SK-N-SH treated with all-trans-retinoic acid at 6 μM for 48 hours (cell line): ENCODE data around the gene CEP68.

Experiments
- ARNTL ChIP-seq: fragments of 450-650 bp; formaldehyde crosslinking; IDR thresholded peaks from 2 replicates; pipeline ENCODE4 v1.5.0; 2020; ENCODE audit warnings: low read depth, mild to moderate bottlenecking, moderate library complexity, borderline replicate concordance
- CREB5 ChIP-seq: fragments of 250-450 bp; sonication (Bioruptor Pico); IDR thresholded peaks from 2 replicates; pipeline ENCODE4 v1.5.1; 2020; ENCODE audit warnings: low read depth, mild to moderate bottlenecking, moderate library complexity
- CSRNP3 ChIP-seq: fragments of 250-450 bp; sonication (Bioruptor Pico); IDR thresholded peaks from 2 replicates; pipeline ENCODE4 v1.5.1; 2021; ENCODE audit warnings: mild to moderate bottlenecking, moderate library complexity
- GLIS3 ChIP-seq: fragments of 250-450 bp; sonication (Bioruptor Pico); IDR thresholded peaks from 2 replicates; pipeline ENCODE4 v1.5.0; 2020; ENCODE audit warnings: mild to moderate bottlenecking, moderate library complexity
- ISL1 ChIP-seq: fragments of 250-450 bp; sonication (Bioruptor Pico); IDR thresholded peaks from 2 replicates; pipeline ENCODE4 v2.1.2; 2022; ENCODE audit warnings: mild to moderate bottlenecking, moderate library complexity
- PATZ1 ChIP-seq: fragments of 250-450 bp; sonication (Bioruptor Pico); IDR thresholded peaks from 2 replicates; pipeline ENCODE4 v1.8.0; 2020; ENCODE audit warnings: mild to moderate bottlenecking, moderate library complexity, borderline replicate concordance
- RARB ChIP-seq: fragments of 250-450 bp; sonication (Bioruptor Pico); IDR thresholded peaks from 2 replicates; pipeline ENCODE4 v1.8.0; 2021; ENCODE audit warnings: mild to moderate bottlenecking, moderate library complexity
- SNAI2 ChIP-seq: fragments of 250-450 bp; sonication (Bioruptor Pico); IDR thresholded peaks from 2 replicates; pipeline ENCODE4 v1.5.0; 2020; ENCODE audit warnings: mild to moderate bottlenecking, moderate library complexity
- TOX ChIP-seq: fragments of 250-450 bp; sonication (Bioruptor Pico); IDR thresholded peaks from 2 replicates; pipeline ENCODE4 v1.8.0; 2021; ENCODE audit warnings: mild to moderate bottlenecking, moderate library complexity, borderline replicate concordance
- ZC3H10 ChIP-seq: fragments of 250-450 bp; sonication (Bioruptor Pico); IDR thresholded peaks from 2 replicates; pipeline ENCODE4 v1.5.1; 2021; ENCODE audit warnings: mild to moderate bottlenecking, moderate library complexity
- ZFP3 ChIP-seq: fragments of 250-450 bp; sonication (Bioruptor Pico); IDR thresholded peaks from 2 replicates; pipeline ENCODE4 v1.5.0; 2020; ENCODE audit warnings: mild to moderate bottlenecking, moderate library complexity
- ZNF565 ChIP-seq: fragments of 450-650 bp; formaldehyde crosslinking; conservative IDR thresholded peaks from 2 replicates; pipeline ENCODE4 v1.5.0; 2020; ENCODE audit warnings: low read depth, mild to moderate bottlenecking, moderate library complexity
- ZNF70 ChIP-seq: fragments of 450-650 bp; formaldehyde crosslinking; IDR thresholded peaks from 2 replicates; pipeline ENCODE4 v1.5.0; 2020; ENCODE audit warnings: mild to moderate bottlenecking, moderate library complexity
- ZNF8 ChIP-seq: fragments of 450-650 bp; formaldehyde crosslinking; IDR thresholded peaks from 2 replicates; pipeline ENCODE4 v1.5.0; 2020; ENCODE audit warnings: mild to moderate bottlenecking, moderate library complexity

GRCh38 chr2:65030476-65031332, 25.5 kb upstream of the CEP68 start:
- TF ChIP-seq PATZ1 (no peak), CSRNP3 (no peak), ZC3H10 (CRISPR knock-in tag) (no peak), TOX (CRISPR knock-in tag) (no peak), GLIS3 (CRISPR knock-in tag) (no peak), ARNTL (CRISPR knock-in tag) (no peak), ZFP3 (no peak), CREB5 (CRISPR knock-in tag) (no peak), RARB (CRISPR knock-in tag) (no peak), ZNF565 (CRISPR knock-in tag) (no peak), SNAI2 (CRISPR knock-in tag) (no peak), ISL1 (CRISPR knock-in tag) (no peak), ZNF8 (CRISPR knock-in tag) (no peak), ZNF70 (CRISPR knock-in tag) (no peak)
